ENCODE measurements around the gene MARK2. TPM values are rescaled to one million over a fixed set of nuclear protein-coding genes. Genes with fewer than 3 reads are reported as not detected.

MARK2 gene
- total and polyA plus RNA-seq, 10 of the 15 experiments (the other 5 are each of a cell fraction or from before 2014, with no cell fraction given), result 0.19 to 29.5 (median 13.2) TPM

- TF ChIP-seq HDAC2 (IDR thresholded peaks at IDR 0.05) (no peak), SKIL (IDR thresholded peaks at IDR 0.05; ENCODE audit: low read depth, poor library complexity, severe bottlenecking) (no peak), RAD21 (IDR thresholded peaks at IDR 0.05; ENCODE audit: insufficient read depth, low read depth, low read length) (no peak)
These were observed 73.0 kb downstream of the MARK2 start (continued) for GRCh38 chr11:63911876-63912275.

GRCh38 chr11:63912678-63913077, 73.8 kb downstream of the MARK2 start:
- H3K27me3 ChIP-seq (replicated peaks in 1 of 2; ENCODE audit: control insufficient read depth in 2 of 2, insufficient read depth in 2 of 2, low read length in 1 of 2), result peaks cover 0 to 2% of the 10 kb centered on the region in 2 experiments; a peak in 2 of 4 replicates
- H2AFZ ChIP-seq (ENCODE audit: control insufficient read depth, low read depth, low read length), result no peak overlapping the region
- ATAC-seq (no peak), FAIRE-seq (no peak), DNase-seq (ENCODE audit: low read depth, low spot score) (no peak)
- no peaks in the 10 kb centered on the region for H4K20me1 ChIP-seq (ENCODE audit: control insufficient read depth, insufficient read depth)
- 82% methylated on average over 7 of the region's 7 CpGs for WGBS (ENCODE audit: insufficient coverage, insufficient replicate concordance, low lambda C conversion rate, missing lambda C conversion rate)
- no peak overlapping the region for H3K4me3 ChIP-seq
- ChIA-PET RAD21 (ENCODE audit: unreplicated experiment) (no interaction called here), POLR2A (no interaction called here), CTCF (interaction anchor here (1.4 to 2.7 kb wide), 2 partner anchors 8 to 76 kb away, joined by 3 to 6 read pairs; no protein-coding TSS in a partner anchor), SMC1A (ENCODE audit: uncharacterized antibody, unreplicated experiment) (interaction anchor here (0.6 kb wide), 1 partner anchor 45 kb away, joined by 3 read pairs; no protein-coding TSS in a partner anchor)
- H3K27ac ChIP-seq (ENCODE audit: control insufficient read depth, insufficient read depth), result no peak overlapping the region
- in situ Hi-C loops (cut with MboI) (no loop called here), intact Hi-C loops (cut with micrococcal nuclease; ENCODE audit: unreplicated experiment) (no loop called here)
- H3K79me2 ChIP-seq (ENCODE audit: control insufficient read depth, insufficient read depth, low read length), result no peaks in the 10 kb centered on the region
- peaks cover 3 to 5% of the 10 kb centered on the region in 2 experiments; a peak in 2 of 4 replicates for H3K36me3 ChIP-seq (ENCODE audit: control insufficient read depth in 2 of 2, insufficient read depth in 2 of 2, low read length in 1 of 2)
- peaks cover 8% of the 10 kb centered on the region for H3K4me1 ChIP-seq (ENCODE audit: control insufficient read depth, insufficient read depth, low read length)
- H3K9me3 ChIP-seq (replicated peaks; ENCODE audit: control insufficient read depth, insufficient read depth, low read length), result no peaks in the 10 kb centered on the region
- BruUV-seq (replicated peaks), result no TSS peak
- no peak overlapping the region for H3K4me2 ChIP-seq (ENCODE audit: control insufficient read depth, insufficient read depth)
- no peak overlapping the region for H3K9ac ChIP-seq (ENCODE audit: control insufficient read depth, insufficient read depth, low read length)
- no peak for TF ChIP-seq NR2F1 (conservative IDR thresholded peaks at IDR 0.05)
- TF ChIP-seq MEF2B (IDR thresholded peaks at IDR 0.05; ENCODE audit: partially characterized antibody, poor library complexity, severe bottlenecking), result no peak
- TF ChIP-seq RAD51 (IDR thresholded peaks at IDR 0.05), result no peak
- TF ChIP-seq, protein P1, sequence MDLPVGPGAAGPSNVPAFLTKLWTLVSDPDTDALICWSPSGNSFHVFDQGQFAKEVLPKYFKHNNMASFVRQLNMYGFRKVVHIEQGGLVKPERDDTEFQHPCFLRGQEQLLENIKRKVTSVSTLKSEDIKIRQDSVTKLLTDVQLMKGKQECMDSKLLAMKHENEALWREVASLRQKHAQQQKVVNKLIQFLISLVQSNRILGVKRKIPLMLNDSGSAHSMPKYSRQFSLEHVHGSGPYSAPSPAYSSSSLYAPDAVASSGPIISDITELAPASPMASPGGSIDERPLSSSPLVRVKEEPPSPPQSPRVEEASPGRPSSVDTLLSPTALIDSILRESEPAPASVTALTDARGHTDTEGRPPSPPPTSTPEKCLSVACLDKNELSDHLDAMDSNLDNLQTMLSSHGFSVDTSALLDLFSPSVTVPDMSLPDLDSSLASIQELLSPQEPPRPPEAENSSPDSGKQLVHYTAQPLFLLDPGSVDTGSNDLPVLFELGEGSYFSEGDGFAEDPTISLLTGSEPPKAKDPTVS (IDR thresholded peaks at IDR 0.05; ENCODE audit: low read depth, low read length), result no peak
- TF ChIP-seq, protein P2, sequence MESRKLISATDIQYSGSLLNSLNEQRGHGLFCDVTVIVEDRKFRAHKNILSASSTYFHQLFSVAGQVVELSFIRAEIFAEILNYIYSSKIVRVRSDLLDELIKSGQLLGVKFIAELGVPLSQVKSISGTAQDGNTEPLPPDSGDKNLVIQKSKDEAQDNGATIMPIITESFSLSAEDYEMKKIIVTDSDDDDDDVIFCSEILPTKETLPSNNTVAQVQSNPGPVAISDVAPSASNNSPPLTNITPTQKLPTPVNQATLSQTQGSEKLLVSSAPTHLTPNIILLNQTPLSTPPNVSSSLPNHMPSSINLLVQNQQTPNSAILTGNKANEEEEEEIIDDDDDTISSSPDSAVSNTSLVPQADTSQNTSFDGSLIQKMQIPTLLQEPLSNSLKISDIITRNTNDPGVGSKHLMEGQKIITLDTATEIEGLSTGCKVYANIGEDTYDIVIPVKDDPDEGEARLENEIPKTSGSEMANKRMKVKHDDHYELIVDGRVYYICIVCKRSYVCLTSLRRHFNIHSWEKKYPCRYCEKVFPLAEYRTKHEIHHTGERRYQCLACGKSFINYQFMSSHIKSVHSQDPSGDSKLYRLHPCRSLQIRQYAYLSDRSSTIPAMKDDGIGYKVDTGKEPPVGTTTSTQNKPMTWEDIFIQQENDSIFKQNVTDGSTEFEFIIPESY (IDR thresholded peaks at IDR 0.05), result no peak
- TF ChIP-seq HDAC2 (IDR thresholded peaks at IDR 0.05), result no peak
- no peak for TF ChIP-seq MTA2 (IDR thresholded peaks at IDR 0.05; ENCODE audit: low read depth)
- no peak for TF ChIP-seq GATAD2B (conservative IDR thresholded peaks at IDR 0.05; ENCODE audit: low read depth)
- no peak for TF ChIP-seq SREBF1 (IDR thresholded peaks at IDR 0.05; ENCODE audit: low read length)
- no peak for TF ChIP-seq BCLAF1 (IDR thresholded peaks at IDR 0.05)
- no peak for TF ChIP-seq KDM1A (IDR thresholded peaks at IDR 0.05; ENCODE audit: borderline replicate concordance)
- TF ChIP-seq SMAD1 (IDR thresholded peaks at IDR 0.05; ENCODE audit: low read depth, partially characterized antibody), result no peak
- TF ChIP-seq WRNIP1 (IDR thresholded peaks at IDR 0.05; ENCODE audit: borderline replicate concordance, low read depth, low read length), result no peak
- no peak for TF ChIP-seq SREBF2 (IDR thresholded peaks at IDR 0.05; ENCODE audit: low read length)

Measured in GM12878 (cell line).